ENCODE results near the gene RNF212. TPM values are rescaled to one million over a fixed set of nuclear protein-coding genes. Genes with fewer than 3 reads are reported as not detected.

Gene RNF212
- total RNA-seq, 6 experiments from 2014 or later: not detected

DNA sequence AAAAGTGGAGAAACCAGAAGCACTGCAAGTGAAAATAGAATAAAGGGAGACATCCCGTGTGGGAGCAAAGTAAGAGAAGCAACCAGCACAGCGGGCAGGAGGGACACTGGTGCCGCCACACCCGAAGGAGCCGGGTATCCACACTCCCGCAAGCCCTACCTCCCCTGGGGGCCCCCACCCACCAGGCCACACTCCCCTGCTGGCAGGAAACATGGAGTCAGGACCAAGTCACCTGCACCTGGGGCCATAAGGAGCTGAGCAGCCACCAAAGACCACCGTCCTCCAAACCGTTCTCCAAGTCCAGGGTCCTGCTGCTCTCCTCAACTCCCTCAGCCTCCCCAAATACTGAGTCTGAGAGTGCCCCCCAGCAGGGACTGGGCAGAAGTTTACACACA is 71.4 kb downstream of the RNF212 start:
- Mint-ChIP-seq H3K4me1 (ENCODE audit: low read depth) (peaks cover 30% of the 10 kb centered on the region), H3K36me3 (ENCODE audit: low read depth) (no peaks in the 10 kb centered on the region), H3K4me3 (peak overlapping the region; percentile 79), H3K9me3 (no peaks in the 10 kb centered on the region), H3K27ac (peak overlapping the region; percentile 49; the same call in 1 of the 2 replicates), H3K27me3 (ENCODE audit: insufficient read depth) (peaks cover 7% of the 10 kb centered on the region)
- no peak for DNase-seq
- TF ChIP-seq, protein P1, sequence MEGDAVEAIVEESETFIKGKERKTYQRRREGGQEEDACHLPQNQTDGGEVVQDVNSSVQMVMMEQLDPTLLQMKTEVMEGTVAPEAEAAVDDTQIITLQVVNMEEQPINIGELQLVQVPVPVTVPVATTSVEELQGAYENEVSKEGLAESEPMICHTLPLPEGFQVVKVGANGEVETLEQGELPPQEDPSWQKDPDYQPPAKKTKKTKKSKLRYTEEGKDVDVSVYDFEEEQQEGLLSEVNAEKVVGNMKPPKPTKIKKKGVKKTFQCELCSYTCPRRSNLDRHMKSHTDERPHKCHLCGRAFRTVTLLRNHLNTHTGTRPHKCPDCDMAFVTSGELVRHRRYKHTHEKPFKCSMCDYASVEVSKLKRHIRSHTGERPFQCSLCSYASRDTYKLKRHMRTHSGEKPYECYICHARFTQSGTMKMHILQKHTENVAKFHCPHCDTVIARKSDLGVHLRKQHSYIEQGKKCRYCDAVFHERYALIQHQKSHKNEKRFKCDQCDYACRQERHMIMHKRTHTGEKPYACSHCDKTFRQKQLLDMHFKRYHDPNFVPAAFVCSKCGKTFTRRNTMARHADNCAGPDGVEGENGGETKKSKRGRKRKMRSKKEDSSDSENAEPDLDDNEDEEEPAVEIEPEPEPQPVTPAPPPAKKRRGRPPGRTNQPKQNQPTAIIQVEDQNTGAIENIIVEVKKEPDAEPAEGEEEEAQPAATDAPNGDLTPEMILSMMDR (IDR thresholded peaks at IDR 0.05): no peak

DNA sequence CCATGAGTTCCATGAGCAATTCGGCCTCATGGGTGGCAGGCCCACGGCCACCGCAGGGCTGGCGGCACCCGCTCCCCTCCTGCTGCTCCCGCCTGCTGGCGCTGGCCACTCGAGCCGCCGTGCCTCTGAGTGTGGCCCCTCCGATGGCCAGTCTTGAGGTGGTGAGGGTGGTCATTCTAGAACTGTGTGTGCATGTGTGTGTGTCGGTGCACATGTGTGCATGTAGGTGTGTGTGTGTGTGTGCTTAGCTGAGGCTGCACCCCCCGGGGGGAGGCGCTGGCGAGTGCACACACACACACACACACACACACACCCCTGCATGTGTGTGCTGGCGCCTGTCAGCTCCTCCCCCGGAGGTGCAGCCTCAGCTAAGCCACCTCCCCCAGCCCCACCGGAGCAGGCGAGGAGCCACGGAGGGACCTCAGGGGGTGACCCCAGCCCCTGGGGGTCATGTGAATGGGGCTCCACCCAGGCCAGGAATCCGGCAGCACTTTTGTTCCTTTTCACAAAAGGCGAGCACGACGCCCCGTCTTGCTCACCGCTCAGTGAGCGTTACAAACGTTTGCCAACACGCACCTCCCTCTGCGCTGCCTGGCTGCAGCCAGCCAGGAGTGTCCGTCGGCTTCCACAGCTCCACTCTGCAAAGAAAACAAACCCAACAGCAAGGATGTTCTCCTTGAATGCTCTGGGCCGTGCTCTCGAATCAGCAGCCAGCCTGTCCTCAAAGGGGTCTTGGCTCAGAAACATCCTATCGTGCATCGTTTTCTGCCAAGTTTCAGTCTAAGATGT is 72.0 kb downstream of the RNF212 start:
- no peak for DNase-seq
- Mint-ChIP-seq H3K4me1 (ENCODE audit: low read depth) (peaks cover 27% of the 10 kb centered on the region), H3K9me3 (no peaks in the 10 kb centered on the region), H3K27me3 (ENCODE audit: insufficient read depth) (peaks cover 7% of the 10 kb centered on the region), H3K27ac (peak overlapping the region; percentile 49; the same call in 1 of the 2 replicates), H3K4me3 (peak overlapping the region; percentile 79), H3K36me3 (ENCODE audit: low read depth) (no peaks in the 10 kb centered on the region)
- TF ChIP-seq, protein P1 (IDR thresholded peaks at IDR 0.05): peak; percentile 11; the same call in 1 of the 2 replicates

DNA sequence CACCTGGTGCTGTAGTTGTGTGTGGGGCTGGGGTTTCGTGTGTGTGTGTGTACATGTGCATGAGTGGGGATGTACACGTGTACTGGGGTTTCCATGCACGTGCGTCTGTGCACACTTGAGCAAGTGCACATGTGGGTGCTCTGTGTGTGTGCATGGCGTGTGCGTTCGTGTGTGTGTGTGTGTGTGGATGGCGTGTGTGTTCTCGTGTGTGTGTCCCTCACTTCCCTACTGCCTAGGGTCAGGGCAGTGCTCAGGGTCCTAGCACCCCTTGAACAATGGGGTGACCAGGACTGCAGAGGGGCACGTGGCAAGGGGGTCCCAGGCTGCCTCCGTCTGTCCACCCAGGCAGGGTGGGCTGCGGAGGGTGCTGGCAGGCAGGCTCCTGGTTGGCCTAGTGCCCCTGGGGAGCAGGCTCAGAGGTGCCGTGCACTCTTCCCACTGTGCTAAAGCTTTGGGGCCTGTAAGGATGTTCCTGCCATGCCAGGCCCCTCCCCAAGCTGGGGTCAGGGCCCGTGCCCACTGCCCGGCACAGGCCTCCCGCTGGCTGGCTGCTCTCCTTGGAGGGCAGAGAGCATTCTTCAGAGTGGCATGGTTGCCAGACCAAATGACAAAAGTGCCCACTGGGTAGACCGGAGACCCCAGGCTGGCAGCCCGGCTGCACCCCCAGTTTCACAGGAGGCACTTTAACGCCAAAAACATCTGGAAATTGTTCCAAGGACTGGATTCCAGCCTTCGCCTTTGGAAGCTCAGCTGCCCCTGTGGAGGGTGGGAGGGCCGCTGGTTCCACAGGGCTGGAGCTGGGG is 72.8 kb downstream of the RNF212 start:
- peaks cover 27% of the 10 kb centered on the region for H3K4me1 Mint-ChIP-seq (ENCODE audit: low read depth)
- H3K4me3 Mint-ChIP-seq: no peak overlapping the region
- no peak for DNase-seq
- TF ChIP-seq, protein P1 (IDR thresholded peaks at IDR 0.05): no peak
- peaks cover 6% of the 10 kb centered on the region for H3K27me3 Mint-ChIP-seq (ENCODE audit: insufficient read depth)
- H3K9me3 Mint-ChIP-seq: no peaks in the 10 kb centered on the region
- no peak overlapping the region for H3K27ac Mint-ChIP-seq
- H3K36me3 Mint-ChIP-seq (ENCODE audit: low read depth): no peaks in the 10 kb centered on the region

DNA sequence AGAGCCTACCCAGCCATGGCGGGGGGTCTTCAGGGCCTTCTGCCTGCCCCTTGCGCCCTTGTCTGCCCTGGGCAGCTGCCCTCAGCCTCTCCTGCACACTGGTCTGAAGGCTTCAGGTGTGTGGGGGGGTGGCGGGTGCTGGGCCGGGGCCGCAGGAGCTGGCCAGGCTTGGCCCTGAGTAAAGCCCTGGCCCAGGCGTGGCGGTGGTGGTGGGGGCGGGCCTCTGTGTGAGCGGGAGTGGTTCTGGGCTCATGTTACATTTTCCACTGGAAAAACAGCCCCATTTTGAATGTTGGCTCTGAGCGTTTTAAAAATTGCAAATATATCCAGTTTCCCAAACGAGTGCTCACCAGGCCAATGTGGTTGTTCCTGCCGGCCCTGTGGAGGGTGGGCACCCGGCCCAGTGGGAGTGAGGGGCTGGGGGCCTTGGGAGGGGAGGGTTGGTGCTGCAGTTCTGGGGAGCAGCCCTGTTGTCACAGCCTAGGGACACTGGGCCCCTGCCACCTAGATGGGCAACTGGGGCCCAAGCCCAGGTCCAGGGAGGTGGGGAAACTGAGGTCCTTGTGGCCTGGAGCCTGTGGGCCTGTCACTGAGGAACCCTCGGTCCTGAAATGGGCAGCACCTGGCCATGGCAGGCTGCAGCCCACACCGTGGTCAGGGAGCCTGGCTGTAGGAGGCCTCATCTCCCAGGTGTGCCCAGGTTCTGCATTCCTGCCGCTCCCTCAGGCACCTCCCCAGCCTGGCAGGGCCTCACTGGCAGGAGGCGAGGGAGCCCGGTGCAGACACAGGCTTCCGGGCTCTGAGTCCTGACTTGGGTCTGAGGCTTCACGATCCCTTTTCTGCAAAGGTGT is 73.6 kb downstream of the RNF212 start:
- H3K4me3 Mint-ChIP-seq: no peak overlapping the region
- peaks cover 25% of the 10 kb centered on the region for H3K4me1 Mint-ChIP-seq (ENCODE audit: low read depth)
- H3K27ac Mint-ChIP-seq: no peak overlapping the region

More for the DNA sequence above, 73.6 kb downstream of the RNF212 start:
- TF ChIP-seq, protein P1 (IDR thresholded peaks at IDR 0.05): no peak
- DNase-seq: no peak
- Mint-ChIP-seq H3K27me3 (ENCODE audit: insufficient read depth) (peaks cover 5% of the 10 kb centered on the region), H3K9me3 (no peaks in the 10 kb centered on the region), H3K36me3 (ENCODE audit: low read depth) (no peaks in the 10 kb centered on the region)

Data from HFFc6 (cell line).